ENCODE results near the gene PRUNE1. TPM values are rescaled to one million over a fixed set of nuclear protein-coding genes. Genes with fewer than 3 reads are reported as not detected.

The PRUNE1 gene
- total RNA-seq, 1 experiment from 2014 or later: 24.5 TPM

- CTCF ChIA-PET: interaction anchor here (1.0 kb wide), 1 partner anchor 17 kb away, joined by 4 read pairs; no protein-coding TSS in a partner anchor
- H3K27ac Mint-ChIP-seq: peak overlapping the region; percentile 99
- H3K4me3 Mint-ChIP-seq: peak overlapping the region; percentile 94
- H3K27me3 Mint-ChIP-seq (ENCODE audit: low read depth): no peaks in the 10 kb centered on the region
- DNase-seq (ENCODE audit: low spot score) (no peak), ATAC-seq (no peak)
- POLR2A ChIA-PET: no interaction called here
- no peak for TF ChIP-seq KAT7 (CRISPR knock-in tag; IDR thresholded peaks at IDR 0.05; ENCODE audit: borderline replicate concordance)
- no peak for TF ChIP-seq IRF1 (CRISPR knock-in tag; IDR thresholded peaks at IDR 0.05)
- TF ChIP-seq, protein P1, sequence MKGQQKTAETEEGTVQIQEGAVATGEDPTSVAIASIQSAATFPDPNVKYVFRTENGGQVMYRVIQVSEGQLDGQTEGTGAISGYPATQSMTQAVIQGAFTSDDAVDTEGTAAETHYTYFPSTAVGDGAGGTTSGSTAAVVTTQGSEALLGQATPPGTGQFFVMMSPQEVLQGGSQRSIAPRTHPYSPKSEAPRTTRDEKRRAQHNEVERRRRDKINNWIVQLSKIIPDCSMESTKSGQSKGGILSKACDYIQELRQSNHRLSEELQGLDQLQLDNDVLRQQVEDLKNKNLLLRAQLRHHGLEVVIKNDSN (CRISPR knock-in tag; IDR thresholded peaks at IDR 0.05): no peak
- no peak for TF ChIP-seq TEAD4 (CRISPR knock-in tag; IDR thresholded peaks at IDR 0.05)
- no peak for TF ChIP-seq SMAD3 (CRISPR knock-in tag; IDR thresholded peaks at IDR 0.05; ENCODE audit: borderline replicate concordance)
- no peak for TF ChIP-seq ELF4 (CRISPR knock-in tag; IDR thresholded peaks at IDR 0.05; ENCODE audit: low read depth)
- no peak for TF ChIP-seq SOX15 (CRISPR knock-in tag; IDR thresholded peaks at IDR 0.05)
- no peaks in the 10 kb centered on the region for H3K36me3 Mint-ChIP-seq
- H3K4me1 Mint-ChIP-seq: peaks cover 38% of the 10 kb centered on the region
- no peaks in the 10 kb centered on the region for H3K9me3 Mint-ChIP-seq
Measured at GRCh38 chr1:151007853-151008243, 401 bp upstream of the PRUNE1 start.

DNA sequence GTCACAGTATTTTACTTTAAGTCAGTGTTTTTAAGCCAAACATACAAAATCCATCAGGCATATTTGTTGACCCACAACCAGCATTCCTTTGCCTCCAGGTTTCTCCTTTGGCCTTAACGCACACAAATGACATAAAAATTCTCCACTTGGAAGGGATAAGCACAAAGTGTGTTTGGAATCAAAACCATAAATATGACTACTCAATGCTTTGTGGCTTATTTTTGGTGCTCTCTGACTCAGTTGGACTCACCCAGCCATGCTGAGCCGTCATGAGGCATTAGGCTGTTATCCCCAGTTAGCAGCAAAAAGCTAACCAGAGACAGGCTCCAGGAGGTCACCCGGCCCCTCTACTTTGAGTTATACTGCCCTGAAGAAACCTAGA, 948 bp downstream of the PRUNE1 start:
- Mint-ChIP-seq H3K36me3 (no peaks in the 10 kb centered on the region), H3K27me3 (ENCODE audit: low read depth) (no peaks in the 10 kb centered on the region), H3K4me1 (peaks cover 38% of the 10 kb centered on the region), H3K9me3 (no peaks in the 10 kb centered on the region), H3K27ac (no peak overlapping the region), H3K4me3 (peak overlapping the region; percentile 94)
- CTCF ChIA-PET: no interaction called here
- POLR2A ChIA-PET: no interaction called here
- TF ChIP-seq ATF6 (CRISPR knock-in tag; IDR thresholded peaks at IDR 0.05) (no peak), ESRRA (CRISPR knock-in tag; IDR thresholded peaks at IDR 0.05; ENCODE audit: borderline replicate concordance) (no peak), CREM (CRISPR knock-in tag; IDR thresholded peaks at IDR 0.05) (no peak), TP53 (CRISPR knock-in tag; IDR thresholded peaks at IDR 0.05) (no peak), NR1H2 (CRISPR knock-in tag; IDR thresholded peaks at IDR 0.05) (no peak), STAT6 (CRISPR knock-in tag; conservative IDR thresholded peaks at IDR 0.05; ENCODE audit: low read depth) (no peak)
- TF ChIP-seq, protein P2, sequence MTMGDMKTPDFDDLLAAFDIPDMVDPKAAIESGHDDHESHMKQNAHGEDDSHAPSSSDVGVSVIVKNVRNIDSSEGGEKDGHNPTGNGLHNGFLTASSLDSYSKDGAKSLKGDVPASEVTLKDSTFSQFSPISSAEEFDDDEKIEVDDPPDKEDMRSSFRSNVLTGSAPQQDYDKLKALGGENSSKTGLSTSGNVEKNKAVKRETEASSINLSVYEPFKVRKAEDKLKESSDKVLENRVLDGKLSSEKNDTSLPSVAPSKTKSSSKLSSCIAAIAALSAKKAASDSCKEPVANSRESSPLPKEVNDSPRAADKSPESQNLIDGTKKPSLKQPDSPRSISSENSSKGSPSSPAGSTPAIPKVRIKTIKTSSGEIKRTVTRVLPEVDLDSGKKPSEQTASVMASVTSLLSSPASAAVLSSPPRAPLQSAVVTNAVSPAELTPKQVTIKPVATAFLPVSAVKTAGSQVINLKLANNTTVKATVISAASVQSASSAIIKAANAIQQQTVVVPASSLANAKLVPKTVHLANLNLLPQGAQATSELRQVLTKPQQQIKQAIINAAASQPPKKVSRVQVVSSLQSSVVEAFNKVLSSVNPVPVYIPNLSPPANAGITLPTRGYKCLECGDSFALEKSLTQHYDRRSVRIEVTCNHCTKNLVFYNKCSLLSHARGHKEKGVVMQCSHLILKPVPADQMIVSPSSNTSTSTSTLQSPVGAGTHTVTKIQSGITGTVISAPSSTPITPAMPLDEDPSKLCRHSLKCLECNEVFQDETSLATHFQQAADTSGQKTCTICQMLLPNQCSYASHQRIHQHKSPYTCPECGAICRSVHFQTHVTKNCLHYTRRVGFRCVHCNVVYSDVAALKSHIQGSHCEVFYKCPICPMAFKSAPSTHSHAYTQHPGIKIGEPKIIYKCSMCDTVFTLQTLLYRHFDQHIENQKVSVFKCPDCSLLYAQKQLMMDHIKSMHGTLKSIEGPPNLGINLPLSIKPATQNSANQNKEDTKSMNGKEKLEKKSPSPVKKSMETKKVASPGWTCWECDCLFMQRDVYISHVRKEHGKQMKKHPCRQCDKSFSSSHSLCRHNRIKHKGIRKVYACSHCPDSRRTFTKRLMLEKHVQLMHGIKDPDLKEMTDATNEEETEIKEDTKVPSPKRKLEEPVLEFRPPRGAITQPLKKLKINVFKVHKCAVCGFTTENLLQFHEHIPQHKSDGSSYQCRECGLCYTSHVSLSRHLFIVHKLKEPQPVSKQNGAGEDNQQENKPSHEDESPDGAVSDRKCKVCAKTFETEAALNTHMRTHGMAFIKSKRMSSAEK (CRISPR knock-in tag; IDR thresholded peaks at IDR 0.05; ENCODE audit: borderline replicate concordance): no peak
- TF ChIP-seq, protein P1 (CRISPR knock-in tag; IDR thresholded peaks at IDR 0.05): no peak
- TF ChIP-seq, protein P3, sequence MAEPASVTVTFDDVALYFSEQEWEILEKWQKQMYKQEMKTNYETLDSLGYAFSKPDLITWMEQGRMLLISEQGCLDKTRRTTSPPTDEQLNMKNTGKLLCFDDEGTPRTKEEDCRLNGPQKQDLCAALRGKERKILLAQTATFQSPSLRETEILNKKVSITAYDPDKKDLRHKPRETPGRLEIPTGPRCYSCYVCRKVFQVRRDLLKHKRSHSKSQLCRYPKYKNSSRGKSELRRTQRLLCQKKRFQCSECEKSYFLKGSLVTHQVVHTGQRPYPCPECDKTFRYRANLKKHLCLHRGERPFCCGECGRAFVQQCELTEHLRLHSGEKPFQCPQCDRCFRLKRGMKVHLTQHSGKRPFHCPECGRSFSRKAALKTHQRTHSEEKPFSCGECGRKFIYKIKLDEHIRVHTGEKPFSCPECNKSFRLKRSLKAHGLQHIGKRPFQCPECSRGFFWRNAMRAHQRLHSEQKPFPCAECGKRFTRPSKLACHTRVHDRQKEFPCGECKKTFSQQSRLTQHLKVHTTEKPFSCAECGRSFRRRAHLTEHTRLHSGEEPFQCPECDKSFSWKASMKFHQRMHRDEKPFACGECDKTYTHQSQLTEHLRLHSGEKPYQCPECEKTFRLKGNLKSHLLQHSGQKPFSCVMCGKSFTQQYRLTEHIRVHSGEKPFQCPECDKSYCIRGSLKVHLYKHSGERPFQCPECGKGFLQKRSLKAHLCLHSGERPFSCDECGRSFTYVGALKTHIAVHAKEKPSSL (CRISPR knock-in tag; conservative IDR thresholded peaks at IDR 0.05): no peak
- TF ChIP-seq, protein P4, sequence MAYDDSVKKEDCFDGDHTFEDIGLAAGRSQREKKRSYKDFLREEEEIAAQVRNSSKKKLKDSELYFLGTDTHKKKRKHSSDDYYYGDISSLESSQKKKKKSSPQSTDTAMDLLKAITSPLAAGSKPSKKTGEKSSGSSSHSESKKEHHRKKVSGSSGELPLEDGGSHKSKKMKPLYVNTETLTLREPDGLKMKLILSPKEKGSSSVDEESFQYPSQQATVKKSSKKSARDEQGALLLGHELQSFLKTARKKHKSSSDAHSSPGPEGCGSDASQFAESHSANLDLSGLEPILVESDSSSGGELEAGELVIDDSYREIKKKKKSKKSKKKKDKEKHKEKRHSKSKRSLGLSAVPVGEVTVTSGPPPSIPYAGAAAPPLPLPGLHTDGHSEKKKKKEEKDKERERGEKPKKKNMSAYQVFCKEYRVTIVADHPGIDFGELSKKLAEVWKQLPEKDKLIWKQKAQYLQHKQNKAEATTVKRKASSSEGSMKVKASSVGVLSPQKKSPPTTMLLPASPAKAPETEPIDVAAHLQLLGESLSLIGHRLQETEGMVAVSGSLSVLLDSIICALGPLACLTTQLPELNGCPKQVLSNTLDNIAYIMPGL (CRISPR knock-in tag; IDR thresholded peaks at IDR 0.05): no peak
- ATAC-seq: no peak
- DNase-seq (ENCODE audit: low spot score): no peak
